ENCODE data around the gene PNMA6E. TPM values are rescaled to one million over a fixed set of nuclear protein-coding genes. Genes with fewer than 3 reads are reported as not detected.

Gene PNMA6E
- total RNA-seq, 1 donor from 2014 or later: not detected

GRCh38 chrX:153370293-153371055 is 30.7 kb downstream of the PNMA6E start:
- DNase-seq (ENCODE audit: low read depth): no peak
- no peak overlapping the region for H3K4me3 ChIP-seq (ENCODE audit: low read depth, low read length)
- H3K36me3 ChIP-seq (ENCODE audit: control insufficient read depth, insufficient read depth, low read length): no peaks in the 10 kb centered on the region
- FAIRE-seq: no peak
- H3K27me3 ChIP-seq (ENCODE audit: control insufficient read depth, insufficient read depth, low read length): no peaks in the 10 kb centered on the region
- TF ChIP-seq CTCF (IDR thresholded peaks at IDR 0.05; ENCODE audit: insufficient read depth, low read length, severe bottlenecking): no peak

GRCh38 chrX:153366878-153367538 is 34.1 kb downstream of the PNMA6E start:
- Histone ChIP-seq H3K36me3 (ENCODE audit: control insufficient read depth, insufficient read depth, low read length) (no peaks in the 10 kb centered on the region), H3K4me3 (ENCODE audit: low read depth, low read length) (no peak overlapping the region), H3K27me3 (ENCODE audit: control insufficient read depth, insufficient read depth, low read length) (no peaks in the 10 kb centered on the region)
- TF ChIP-seq CTCF (IDR thresholded peaks at IDR 0.05; ENCODE audit: insufficient read depth, low read length, severe bottlenecking): no peak
- FAIRE-seq: no peak
- DNase-seq (ENCODE audit: low read depth): no peak

GRCh38 chrX:153366119-153366518 is 35.0 kb downstream of the PNMA6E start:
- H3K27me3 ChIP-seq (ENCODE audit: control insufficient read depth, insufficient read depth, low read length): no peaks in the 10 kb centered on the region
- TF ChIP-seq CTCF (IDR thresholded peaks at IDR 0.05; ENCODE audit: insufficient read depth, low read length, severe bottlenecking): no peak
- H3K4me3 ChIP-seq (ENCODE audit: low read depth, low read length): no peak overlapping the region
- H3K36me3 ChIP-seq (ENCODE audit: control insufficient read depth, insufficient read depth, low read length): no peaks in the 10 kb centered on the region
- DNase-seq (ENCODE audit: low read depth) (no peak), FAIRE-seq (no peak)

- H3K27me3 ChIP-seq (ENCODE audit: control insufficient read depth, insufficient read depth, low read length): no peaks in the 10 kb centered on the region
- no peaks in the 10 kb centered on the region for H3K36me3 ChIP-seq (ENCODE audit: control insufficient read depth, insufficient read depth, low read length)
- TF ChIP-seq CTCF (IDR thresholded peaks at IDR 0.05; ENCODE audit: insufficient read depth, low read length, severe bottlenecking): no peak
- no peak for FAIRE-seq
- H3K4me3 ChIP-seq (ENCODE audit: low read depth, low read length): no peak overlapping the region
- DNase-seq (ENCODE audit: low read depth): no peak
These were observed 35.5 kb downstream of the PNMA6E start for GRCh38 chrX:153365670-153366069.

- H3K27me3 ChIP-seq (ENCODE audit: control insufficient read depth, insufficient read depth, low read length): no peaks in the 10 kb centered on the region
- FAIRE-seq: no peak
- no peak for TF ChIP-seq CTCF (IDR thresholded peaks at IDR 0.05; ENCODE audit: insufficient read depth, low read length, severe bottlenecking)
These were observed 39.3 kb downstream of the PNMA6E start for GRCh38 chrX:153361781-153362397.

More at GRCh38 chrX:153361781-153362397, 39.3 kb downstream of the PNMA6E start:
- Histone ChIP-seq H3K36me3 (ENCODE audit: control insufficient read depth, insufficient read depth, low read length) (no peaks in the 10 kb centered on the region), H3K4me3 (ENCODE audit: low read depth, low read length) (no peak overlapping the region)
- DNase-seq (ENCODE audit: low read depth): no peak
